GM19395 (cell line): ENCODE measurements around the gene NYNRIN.

Source experiments
- ATAC-seq: cut with Tn5 transposase; IDR thresholded peaks from one replicate; pipeline ENCODE4 v1.9.1; 2021; ENCODE audit warnings: mild to moderate bottlenecking, moderate library complexity; ENCODE audit not compliant: unreplicated experiment

The NYNRIN gene

DNA sequence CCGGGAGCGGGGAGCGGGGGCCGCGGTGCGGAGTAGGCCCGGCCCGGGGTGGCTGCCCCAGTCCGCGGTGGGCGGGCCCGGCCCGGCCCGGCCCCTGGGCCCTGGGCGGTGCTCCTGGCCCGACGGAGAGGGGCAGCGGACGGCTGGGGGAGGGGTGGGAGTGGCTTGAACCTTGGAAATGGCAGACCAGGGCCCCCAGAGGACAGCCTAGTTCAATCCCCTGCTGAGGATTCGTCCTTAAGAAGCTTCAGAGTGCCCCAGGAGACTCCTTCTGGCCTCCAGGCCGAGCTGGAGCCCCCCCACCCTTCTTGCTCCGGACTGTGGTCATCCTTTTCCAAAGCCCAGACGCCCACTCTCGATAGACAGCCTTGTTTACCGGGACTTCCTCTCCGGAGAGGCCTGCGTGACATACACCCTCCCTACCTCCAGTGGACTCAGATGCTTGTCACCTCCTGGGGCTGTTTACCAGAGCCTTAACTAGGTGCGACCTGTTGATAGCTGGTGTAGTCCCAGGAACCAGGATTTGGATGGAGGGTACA is 31.4 kb downstream of the NYNRIN start:
- ATAC-seq, result peak; percentile 60

GRCh38 chr14:24430682-24431568 is 32.1 kb downstream of the NYNRIN start:
- peak; percentile 34 for ATAC-seq

DNA sequence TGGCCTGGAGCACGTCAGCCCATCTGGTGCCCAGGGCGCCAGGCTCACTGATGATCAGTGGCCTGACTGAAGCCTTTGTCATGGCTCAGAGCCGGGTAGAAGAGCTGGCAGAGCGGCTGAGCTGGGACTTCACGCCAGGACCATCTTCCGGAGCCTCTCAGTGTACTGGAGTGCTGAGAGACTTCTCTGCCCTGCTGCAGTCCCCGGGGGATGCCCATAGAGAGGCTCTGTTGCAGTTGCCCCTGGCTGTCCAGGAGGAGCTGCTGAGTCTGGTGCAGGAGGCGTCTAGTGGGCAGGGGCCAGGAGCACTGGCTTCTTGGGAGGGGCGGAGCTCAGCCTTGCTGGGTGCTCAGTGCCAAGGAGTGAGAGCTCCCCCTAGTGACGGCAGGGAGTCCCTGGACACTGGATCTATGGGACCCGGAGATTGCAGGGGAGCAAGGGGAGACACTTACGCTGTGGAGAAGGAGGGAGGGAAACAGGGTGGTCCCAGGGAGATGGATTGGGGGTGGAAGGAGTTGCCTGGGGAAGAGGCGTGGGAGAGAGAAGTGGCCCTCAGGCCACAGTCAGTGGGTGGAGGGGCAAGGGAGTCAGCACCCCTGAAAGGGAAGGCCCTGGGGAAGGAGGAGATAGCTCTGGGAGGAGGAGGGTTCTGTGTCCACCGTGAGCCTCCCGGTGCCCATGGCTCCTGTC is 32.9 kb downstream of the NYNRIN start:
- peak; percentile 58 for ATAC-seq

GRCh38 chr14:24432259-24433131 is 33.7 kb downstream of the NYNRIN start:
- ATAC-seq, result no peak

GRCh38 chr14:24434036-24434435 is 35.2 kb downstream of the NYNRIN start:
- no peak for ATAC-seq

DNA sequence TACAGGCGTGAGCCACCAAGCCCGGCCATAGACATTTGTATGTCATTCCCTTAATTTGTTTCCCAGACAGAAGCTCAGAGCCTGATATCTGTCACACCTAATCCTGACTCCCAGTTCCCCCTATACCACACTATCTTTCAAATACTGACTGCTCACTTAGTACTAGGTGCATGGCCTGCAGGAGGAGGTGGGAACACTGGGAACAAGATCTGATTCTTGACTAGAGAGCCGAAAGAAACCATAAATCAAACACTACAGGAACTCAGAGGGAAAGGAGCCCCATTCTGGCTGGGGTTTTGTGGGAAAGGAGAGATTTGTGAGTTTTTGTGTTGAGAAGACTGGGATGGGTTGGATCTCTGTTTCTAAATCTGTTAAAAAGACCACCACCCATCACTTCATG is 35.9 kb downstream of the NYNRIN start:
- no peak for ATAC-seq

- no peak for ATAC-seq
Measured at GRCh38 chr14:24435192-24435810, 36.5 kb downstream of the NYNRIN start.

- ATAC-seq, result no peak
Measured at GRCh38 chr14:24435998-24436354, 37.2 kb downstream of the NYNRIN start.

- peak; percentile 50 for ATAC-seq
Measured at GRCh38 chr14:24436355-24437019, 37.7 kb downstream of the NYNRIN start.

DNA sequence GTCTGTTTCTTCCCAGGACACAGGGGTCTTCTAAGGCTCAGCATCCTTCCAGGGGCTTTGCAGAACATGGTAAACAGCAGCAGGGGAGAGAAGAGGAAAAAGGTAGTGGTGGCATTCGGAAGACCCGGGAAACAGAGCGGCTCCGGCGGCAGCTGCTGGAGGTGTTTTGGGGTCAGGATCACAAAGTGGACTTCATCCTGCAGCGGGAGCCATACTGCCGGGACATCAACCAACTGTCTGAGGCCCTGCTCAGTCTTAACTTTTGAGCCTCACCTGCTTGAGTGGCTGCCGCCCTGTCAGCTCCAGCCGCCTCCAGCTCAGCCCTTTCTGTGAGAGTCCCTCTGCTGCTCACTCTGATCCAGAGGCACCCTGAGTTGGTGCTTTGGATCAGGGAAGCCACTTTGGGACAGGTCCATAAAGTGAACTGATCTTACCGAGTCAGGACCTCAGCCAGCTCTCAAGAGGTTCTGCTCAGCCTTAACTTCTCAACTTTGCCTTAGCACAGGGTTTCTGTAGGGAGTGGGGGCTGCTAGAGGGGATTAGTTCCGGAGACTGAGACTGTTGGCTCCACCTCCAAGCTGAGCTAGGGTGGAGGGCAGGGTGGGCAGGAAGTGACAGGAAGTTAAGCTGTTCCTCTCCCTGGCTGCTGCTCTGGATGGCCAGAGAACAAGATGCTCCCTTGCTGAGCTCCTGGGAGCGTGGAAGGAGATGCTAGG is 38.4 kb downstream of the NYNRIN start:
- ATAC-seq, result no peak

GRCh38 chr14:24437736-24438067 is 38.9 kb downstream of the NYNRIN start:
- no peak for ATAC-seq

GRCh38 chr14:24438223-24439097 is 39.7 kb downstream of the NYNRIN start:
- no peak for ATAC-seq

DNA sequence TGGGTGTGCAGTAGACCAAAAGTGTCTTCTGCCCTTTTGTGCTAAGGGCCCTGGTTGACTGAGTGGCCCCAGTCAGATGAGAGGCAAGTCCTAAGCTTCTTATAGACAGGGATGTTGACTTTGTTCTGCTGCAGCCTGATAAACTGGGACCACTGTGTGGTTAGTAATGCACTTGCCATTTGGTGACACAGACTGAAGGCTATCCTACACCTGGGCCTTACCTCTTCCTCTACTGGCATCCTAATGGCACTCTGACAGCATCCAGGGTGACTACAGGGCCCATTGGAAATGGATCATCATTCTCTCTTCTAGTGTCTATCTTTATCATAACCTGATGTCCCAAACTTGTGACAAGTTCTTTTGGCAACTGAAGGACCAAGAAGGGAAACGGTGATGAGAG is 40.5 kb downstream of the NYNRIN start:
- ATAC-seq, result no peak

DNA sequence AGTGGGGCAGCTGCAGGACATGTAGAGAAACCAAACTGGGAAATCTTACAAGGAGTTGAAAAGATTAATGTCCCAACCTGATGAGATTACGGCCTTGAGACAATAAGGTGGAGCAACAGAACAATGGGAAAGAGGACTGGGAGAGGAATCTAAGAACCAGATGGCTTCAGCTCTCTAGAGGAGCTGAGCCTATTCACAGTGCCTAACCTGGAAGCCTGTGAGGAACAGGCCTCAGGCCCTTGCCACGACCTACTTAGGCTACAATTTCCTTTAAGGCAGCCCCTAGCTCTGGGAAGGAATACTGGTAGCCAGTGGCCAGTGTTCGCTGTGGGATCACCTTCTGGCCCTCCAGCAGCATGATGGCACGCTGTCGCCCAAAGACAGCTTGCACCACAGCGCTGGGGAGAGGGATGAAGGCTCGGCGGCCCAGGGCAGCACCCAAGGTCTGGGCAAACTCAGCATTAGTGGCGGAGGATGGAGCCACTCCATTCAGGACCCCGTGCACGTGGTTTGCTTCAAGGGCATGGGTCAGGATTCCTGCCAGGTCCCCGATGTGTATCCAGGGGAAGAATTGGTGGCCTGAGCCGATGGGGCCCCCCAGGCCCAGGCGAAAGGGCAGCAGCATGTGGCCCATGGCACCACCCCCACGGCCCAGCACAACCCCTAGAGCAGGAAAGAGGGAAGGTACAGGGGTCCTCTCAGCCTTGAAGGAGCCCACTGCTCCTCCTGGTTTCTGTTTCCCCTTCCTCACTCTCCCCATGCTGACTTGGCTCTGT is 41.2 kb downstream of the NYNRIN start:
- no peak for ATAC-seq

DNA sequence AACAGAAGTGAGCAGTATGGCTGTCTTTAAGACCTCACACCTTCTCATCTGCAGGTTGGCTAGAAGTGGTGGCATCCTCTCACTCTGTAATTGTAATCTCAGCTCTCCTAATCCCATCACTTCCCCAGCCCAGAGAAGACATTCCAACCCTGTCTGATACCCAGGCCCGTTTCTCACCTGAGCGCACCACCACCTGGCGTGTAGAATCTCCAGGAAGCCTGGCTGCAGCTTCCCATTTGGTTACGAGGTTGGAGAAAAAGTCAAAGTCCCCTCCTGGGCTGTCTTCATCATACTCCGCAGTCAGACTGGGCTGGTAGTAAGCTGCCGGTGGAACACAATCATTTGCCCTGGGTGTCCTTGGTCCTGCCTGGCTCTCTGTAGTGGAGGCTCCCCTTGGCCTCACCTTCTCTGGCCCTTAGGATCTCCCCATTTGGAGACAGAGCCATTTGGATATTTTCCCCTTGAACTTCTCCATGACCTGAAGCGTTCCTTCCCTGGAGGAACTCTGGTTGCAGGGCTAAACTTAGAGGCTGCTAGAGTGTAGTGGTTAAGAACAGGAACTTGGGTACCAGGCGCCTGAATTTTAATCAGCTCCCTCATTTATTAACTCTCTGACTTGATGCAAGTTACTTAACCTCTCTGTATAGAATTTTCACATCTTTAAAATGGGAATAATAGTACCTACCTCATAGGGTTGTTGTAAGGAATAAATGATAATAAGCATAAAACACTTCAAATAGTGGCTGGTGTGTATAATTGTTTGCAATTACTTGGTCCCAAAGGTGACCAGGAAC is 42.0 kb downstream of the NYNRIN start:
- no peak for ATAC-seq

DNA sequence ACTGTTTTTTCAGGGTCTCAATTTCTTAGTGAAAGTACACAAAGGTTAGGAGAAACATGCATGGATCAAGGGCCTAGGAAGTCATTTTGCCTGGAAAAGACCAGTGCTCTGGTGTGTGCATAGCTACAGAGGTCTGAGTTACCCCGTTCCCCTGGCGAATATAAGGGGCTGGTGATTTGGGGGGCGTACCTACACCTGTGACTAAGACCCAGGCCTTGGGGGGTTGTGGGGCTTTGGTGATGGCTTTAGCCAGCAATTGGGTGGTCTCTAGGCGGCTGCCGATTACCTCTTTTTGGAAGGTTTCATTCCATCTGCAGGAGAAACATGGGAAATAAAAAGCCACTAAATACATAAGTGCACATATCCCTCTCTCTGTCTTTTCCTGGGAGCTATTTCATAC is 42.7 kb downstream of the NYNRIN start:
- no peak for ATAC-seq

GRCh38 chr14:24441904-24442239 is 43.1 kb downstream of the NYNRIN start:
- ATAC-seq, result no peak
